GM13976 (cell line): ENCODE results near the gene ATP2B2.

Experiments
- DNase-seq: peaks from one replicate; pipeline ENCODE4 v3.0.0; 2012; ENCODE audit warnings: low spot score
- CTCF ChIP-seq: IDR thresholded peaks from 2 replicates; pipeline ENCODE4 v1.5.1; 2012; ENCODE audit warnings: borderline replicate concordance, mild to moderate bottlenecking; ENCODE audit not compliant: insufficient read depth; ENCODE audit errors: extremely low read depth, missing control alignments, control extremely low read depth
- in situ Hi-C: fragments of 300-500 bp; cut with MboI; formaldehyde crosslinking; loops from one replicate; pipeline ENCODE4 v1.12.0; 2022; ENCODE audit warnings: low sequenced_read_pairs, mixed read lengths, inconsistent platforms; ENCODE audit not compliant: unreplicated experiment

The ATP2B2 gene

GRCh38 chr3:10288575-10288960, 216.8 kb downstream of the ATP2B2 start:
- DNase-seq: no peak
- in situ Hi-C loops: no loop called here
- TF ChIP-seq CTCF: no peak

GRCh38 chr3:10287936-10288574, 217.3 kb downstream of the ATP2B2 start:
- TF ChIP-seq CTCF: no peak
- DNase-seq: no peak
- in situ Hi-C loops: no loop called here

GRCh38 chr3:10286596-10287295, 218.6 kb downstream of the ATP2B2 start:
- DNase-seq: peak; percentile 53
- TF ChIP-seq CTCF: peak; percentile 37
- in situ Hi-C loops: no loop called here

GRCh38 chr3:10286133-10286524, 219.3 kb downstream of the ATP2B2 start:
- DNase-seq: no peak
- no peak for TF ChIP-seq CTCF
- in situ Hi-C loops: no loop called here

- no peak for TF ChIP-seq CTCF
- no peak for DNase-seq
- in situ Hi-C loops: no loop called here
Observed at GRCh38 chr3:10285272-10286132, 219.9 kb downstream of the ATP2B2 start.

GRCh38 chr3:10284496-10284895, 220.9 kb downstream of the ATP2B2 start:
- DNase-seq: no peak
- TF ChIP-seq CTCF: no peak
- in situ Hi-C loops: no loop called here
